K562 (cell line): Measurements from ENCODE around the gene AGAP3. TPM values are rescaled to one million over a fixed set of nuclear protein-coding genes. Genes with fewer than 3 reads are reported as not detected.

Experiments used
- ATAC-seq: fragments of 200-7000 bp; cut with Tn5 transposase; 3 replicates; pipeline ENCODE4 v1.9.1; 2020; ENCODE audit warnings: moderate library complexity
- BruUV-seq: library from RNA; stranded (reverse); fragments of 400-500 nt; replicated peaks from 2 replicates; lab custom pipeline; 2021; lab: Mats Ljungman, UMichigan
- CTCF ChIA-PET: fragments of 300-600 bp; formaldehyde crosslinking; extraction: SDS; loops from one replicate; lab custom pipeline; 2021; ENCODE audit warnings: low intra/inter-chr PET ratio; lab: Yijun Ruan, JAX
- POLR2A ChIA-PET: fragments of 300-600, 350-650 bp; sonication (Branson Sonifier 250); formaldehyde crosslinking; extraction: SDS; loops from one replicate; lab custom pipeline; 2021; ENCODE audit warnings: antibody characterized with exemption, inconsistent platforms; lab: Yijun Ruan, JAX
- DNase-seq, 4 experiments: peaks; one replicate each; pipeline versions ENCODE4 v3.0.0 to v3.0.0-alpha.2; 2011 to 2018; ENCODE audit warnings: low spot score in 3 of 4, mixed read lengths in 3 of 4; ENCODE audit errors: extremely low read depth in 1 of 4
- FAIRE-seq: peaks from 2 replicates; lab custom pipeline; 2011; peaks lifted over from hg19 to GRCh38; lab: Jason Lieb, UNC
- H2AFZ ChIP-seq: 2 replicates; pipeline ENCODE4 v1.6.0; 2011; ENCODE audit warnings: low read depth, low read length, control low read depth, inconsistent platforms
- H3K27ac ChIP-seq: fragments of 200-600 bp; 3 replicates; pipeline ENCODE4 v1.8.0; 2011; ENCODE audit warnings: low read depth, mild to moderate bottlenecking, control low read depth, inconsistent platforms, low read length, moderate library complexity, mixed read lengths; ENCODE audit errors: extremely low read depth
- H3K27me3 ChIP-seq, 2 experiments: fragments of 300-600 bp in 1 of 2; 2 replicates in 1 of 2; 3 replicates in 1 of 2; pipeline versions ENCODE4 v1.6.0 to v1.8.0; 2011; ENCODE audit warnings: inconsistent platforms in 2 of 2, low read length in 2 of 2, mild to moderate bottlenecking in 1 of 2, mixed read lengths in 1 of 2, moderate library complexity in 1 of 2; ENCODE audit not compliant: control insufficient read depth in 2 of 2, insufficient read depth in 2 of 2
- H3K36me3 ChIP-seq: fragments of 300-600 bp; 3 replicates; pipeline ENCODE4 v1.8.0; 2011; ENCODE audit warnings: mild to moderate bottlenecking, low read length, inconsistent platforms; ENCODE audit not compliant: control insufficient read depth, insufficient read depth
- H3K4me1 ChIP-seq, 2 experiments: fragments of 200-600 bp in 1 of 2; replicated peaks in 1 of 2; 2 replicates in 1 of 2; 3 replicates in 1 of 2; pipeline versions ENCODE4 v1.5.1 to v1.8.0; 2011; ENCODE audit warnings: inconsistent platforms in 2 of 2, low read length in 2 of 2, mild to moderate bottlenecking in 1 of 2, mixed read lengths in 1 of 2, moderate library complexity in 1 of 2; ENCODE audit not compliant: control insufficient read depth in 2 of 2, insufficient read depth in 2 of 2
- H3K4me2 ChIP-seq: 2 replicates; pipeline ENCODE4 v1.6.1; 2011; ENCODE audit warnings: low read length, control low read depth, inconsistent platforms, mixed read lengths; ENCODE audit not compliant: insufficient read depth
- H3K4me3 ChIP-seq: fragments of 200-600 bp; sonication (generic), shearing (Covaris generic); 2 replicates; pipeline ENCODE4 v1.5.1; 2016; ENCODE audit warnings: control low read depth, inconsistent platforms
- H3K79me2 ChIP-seq: fragments of 200-600 bp; 3 replicates; pipeline ENCODE4 v1.8.0; 2011; ENCODE audit warnings: low read length, inconsistent platforms; ENCODE audit not compliant: control insufficient read depth, insufficient read depth
- H3K9ac ChIP-seq, 2 experiments: 2 replicates each; pipeline versions ENCODE4 v1.6.0 to v1.6.1; 2011; ENCODE audit warnings: low read depth in 2 of 2, low read length in 2 of 2, control low read depth in 1 of 2, inconsistent platforms in 1 of 2, mild to moderate bottlenecking in 1 of 2, mixed read lengths in 1 of 2; ENCODE audit not compliant: insufficient read depth in 1 of 2
- H3K9me1 ChIP-seq: one replicate; pipeline ENCODE4 v1.6.0; 2011; ENCODE audit warnings: inconsistent platforms, mild to moderate bottlenecking, low read length, moderate library complexity; ENCODE audit not compliant: control insufficient read depth, insufficient read depth
- H3K9me3 ChIP-seq: replicated peaks from 2 replicates; pipeline ENCODE4 v1.5.1; 2011; ENCODE audit warnings: low read depth, low read length, inconsistent platforms; ENCODE audit not compliant: control insufficient read depth, insufficient read depth
- H4K20me1 ChIP-seq: replicated peaks from 2 replicates; pipeline ENCODE4 v1.6.1; 2011; ENCODE audit warnings: low read length, inconsistent platforms, mixed read lengths; ENCODE audit not compliant: control insufficient read depth, insufficient read depth
- EP300 ChIP-seq: IDR thresholded peaks from 2 replicates; pipeline ENCODE4 v1.6.1; 2012; ENCODE audit warnings: low read length, improper control_type of control experiment
- HSF4 ChIP-seq: fragments of 250-450 bp; sonication (Bioruptor Pico); IDR thresholded peaks from 2 replicates; pipeline ENCODE4 v2.1.2; 2022; ENCODE audit warnings: mild to moderate bottlenecking, moderate library complexity, borderline replicate concordance
- NFIC ChIP-seq: fragments of 450-650 bp; IDR thresholded peaks from 2 replicates; pipeline ENCODE4 v1.6.1; 2017; ENCODE audit warnings: mild to moderate bottlenecking, inconsistent platforms
- NR2F6 ChIP-seq: fragments of 450-650 bp; formaldehyde crosslinking; IDR thresholded peaks from 2 replicates; pipeline ENCODE4 v1.4.0; 2020; ENCODE audit warnings: mild to moderate bottlenecking
- PHB ChIP-seq: fragments of 250-450 bp; sonication (Bioruptor Pico); IDR thresholded peaks from 2 replicates; pipeline ENCODE4 v1.5.0; 2021
- POLR2G ChIP-seq: fragments of 200-400 bp; formaldehyde crosslinking; IDR thresholded peaks from 2 replicates; pipeline ENCODE4 v1.6.1; 2017; ENCODE audit warnings: low read depth, mild to moderate bottlenecking, antibody characterized with exemption, low read length, moderate library complexity
- RBM22 ChIP-seq: fragments of 200-400 bp; formaldehyde crosslinking; IDR thresholded peaks from 2 replicates; pipeline ENCODE4 v1.6.1; 2018; ENCODE audit warnings: low read length, low read depth; ENCODE audit not compliant: poor library complexity, severe bottlenecking
- YY1 ChIP-seq, 3 experiments: IDR thresholded peaks; 2 replicates each; pipeline ENCODE4 v1.6.1; 2011; ENCODE audit warnings: low read length in 2 of 3, mild to moderate bottlenecking in 2 of 3, moderate library complexity in 2 of 3, borderline replicate concordance in 1 of 3, control low read depth in 1 of 3, low read depth in 1 of 3; ENCODE audit not compliant: insufficient read depth in 3 of 3, insufficient replicate concordance in 2 of 3, control insufficient read depth in 1 of 3, insufficient read length in 1 of 3; ENCODE audit errors: extremely low read depth in 1 of 3
- ZBTB33 ChIP-seq: sonication (generic); formaldehyde crosslinking; IDR thresholded peaks from 2 replicates; pipeline ENCODE4 v1.8.1; 2023; ENCODE audit warnings: mild to moderate bottlenecking, missing genetic modification reagents
- ZNF699 ChIP-seq: fragments of 250-450 bp; sonication (Bioruptor Pico); IDR thresholded peaks from 2 replicates; pipeline ENCODE4 v1.8.0; 2021; ENCODE audit warnings: mild to moderate bottlenecking, moderate library complexity; ENCODE audit not compliant: insufficient replicate concordance
- ZNF764 ChIP-seq: fragments of 250-450 bp; sonication (Bioruptor Pico); IDR thresholded peaks from 2 replicates; pipeline ENCODE4 v1.4.0; 2020; ENCODE audit warnings: low read depth, mild to moderate bottlenecking, moderate library complexity
- WGBS: fragments of 100-300 bp; shearing (Covaris generic); methylation state at CpG from one replicate; pipeline ENCODE4 v1.1.6; 2016; ENCODE audit warnings: low coverage, mixed read lengths; ENCODE audit not compliant: insufficient coverage; ENCODE audit errors: missing lambda C conversion rate; 5-methylcytosine and 5-hydroxymethylcytosine counted together
- in situ Hi-C: fragments of 300-500 bp; cut with MboI; formaldehyde crosslinking; loops from 4 replicates; pipeline ENCODE4 v1.15.0; 2018; ENCODE audit warnings: inconsistent platforms, mixed read lengths
- intact Hi-C: fragments of 100-400 bp; cut with micrococcal nuclease; formaldehyde crosslinking; loops from 2 replicates; pipeline ENCODE4 v1.14.2; 2022
- polyA plus RNA-seq, 8 experiments: library from polyadenylated mRNA; depleted of rRNA in 4 of 8; stranded (reverse) in 5 of 8; unstranded in 3 of 8; fragments of >200 nt; fragmentation: Nextera tagmentation in 2 of 8; fragmentation: Illumina TruSeq in 1 of 8; extraction: Ambion mirVana in 2 of 8; extraction: Trizol in 1 of 8; gene quantifications; 2 replicates each; pipeline versions ENCODE4 v1.2.1 to v1.2.3, GENCODE V29; 2011 to 2014; ENCODE audit warnings: inconsistent platforms in 1 of 8, missing spikeins in 1 of 8
- total RNA-seq, 7 experiments: library from RNA; depleted of rRNA in 6 of 7; stranded (reverse); fragments of >200 nt in 6 of 7; fragmentation: Illumina TruSeq in 2 of 7; extraction: Trizol in 2 of 7; gene quantifications; 2 replicates each; pipeline versions ENCODE4 v1.2.1 to v1.2.3, GENCODE V29; 2011 to 2021; ENCODE audit warnings: low replicate concordance in 1 of 7

The AGAP3 gene
- total and polyA plus RNA-seq, 9 of the 15 experiments (the other 6 are each of a cell fraction or from before 2014, with no cell fraction given): 3.4 to 208 (median 62.2) TPM

- 0 out of 2 replicates have a peak, but pooled peaks have one; percentile 22 for TF ChIP-seq NR2F6 (CRISPR knock-in tag)
- TF ChIP-seq, all 486 proteins: peak for 4
Measured at GRCh38 chr7:151046603-151047573, 39.4 kb upstream of the AGAP3 start (continued).

- DNase-seq: peak in 2 of 4 experiments; percentile 11 to 17
- no peaks in the 10 kb centered on the region for H3K27me3 ChIP-seq
- no peaks in the 10 kb centered on the region for H3K9me3 ChIP-seq
- ATAC-seq: no peak
- ChIA-PET POLR2A (interaction anchor here (0.7 to 3.1 kb wide), 4 partner anchors 9 to 72 kb away, joined by 3 to 23 read pairs (median 4); no protein-coding TSS in a partner anchor), CTCF (no interaction called here)
- H3K4me3 ChIP-seq: no peak within 1 kb of the TSS
- BruUV-seq: no TSS peak
- peaks cover 18% of the 10 kb centered on the region for H3K36me3 ChIP-seq
- TF ChIP-seq ZNF699 (CRISPR knock-in tag) (no peak), ZNF764 (no peak), NFIC (peak; percentile 78), POLR2G (0 out of 2 replicates have a peak, but pooled peaks have one; percentile 56), RBM22 (no peak), HSF4 (no peak), EP300 (no peak), YY1 (IDR thresholded peaks at IDR 0.05; ENCODE audit: borderline replicate concordance in 1 of 3, control insufficient read depth in 1 of 3, extremely low read depth in 1 of 3, insufficient read depth in 3 of 3, insufficient read length in 1 of 3, insufficient replicate concordance in 2 of 3, low read depth in 1 of 3, low read length in 2 of 3) (no peak), ZBTB33 (CRISPR knock-in tag) (0 out of 2 replicates have a peak, but pooled peaks have one; percentile 18), PHB (CRISPR knock-in tag) (no peak)
- H3K79me2 ChIP-seq: no peaks in the 10 kb centered on the region
- no peaks in the 10 kb centered on the region; the same call in 1 of the 2 replicates for H4K20me1 ChIP-seq
- peak within 1 kb of the TSS in 1 of 2 experiments; percentile 68; a peak in 2 of 4 replicates for H3K9ac ChIP-seq
- no peak within 1 kb of the TSS for H3K27ac ChIP-seq
- H3K9me1 ChIP-seq: no peaks in the 10 kb centered on the region
- H3K4me2 ChIP-seq: no peak within 1 kb of the TSS
- intact Hi-C loops (no loop called here), in situ Hi-C loops (no loop called here)
- 71% methylated on average over 21 of the region's 22 CpGs for WGBS
- peaks cover under 1 to 57% of the 10 kb centered on the region in 2 experiments; a peak in 3 of 5 replicates for H3K4me1 ChIP-seq
- FAIRE-seq: no peak
- H2AFZ ChIP-seq: no peak within 1 kb of the TSS
Measured at GRCh38 chr7:151047976-151048815, 38.1 kb upstream of the AGAP3 start, which contains the start of gene ASIC3. Gene ASIC3, plus strand, starts transcription at chr7:151048531. Its CDS starts 355 bp downstream, at chr7:151048886.
